IPS-11a (cell line): Measurements from ENCODE around the gene SLC17A1.
"Not testable (repeated sequence)": the region's sequence is repeated elsewhere in the genome, so short reads cannot be mapped to it uniquely, and the experiment has no call there.

Experiments
- H3K4me3 ChIP-seq: one replicate; pipeline ENCODE4 v1.5.1; 2013; ENCODE audit warnings: low read depth, low read length, control low read depth

SLC17A1 gene

DNA sequence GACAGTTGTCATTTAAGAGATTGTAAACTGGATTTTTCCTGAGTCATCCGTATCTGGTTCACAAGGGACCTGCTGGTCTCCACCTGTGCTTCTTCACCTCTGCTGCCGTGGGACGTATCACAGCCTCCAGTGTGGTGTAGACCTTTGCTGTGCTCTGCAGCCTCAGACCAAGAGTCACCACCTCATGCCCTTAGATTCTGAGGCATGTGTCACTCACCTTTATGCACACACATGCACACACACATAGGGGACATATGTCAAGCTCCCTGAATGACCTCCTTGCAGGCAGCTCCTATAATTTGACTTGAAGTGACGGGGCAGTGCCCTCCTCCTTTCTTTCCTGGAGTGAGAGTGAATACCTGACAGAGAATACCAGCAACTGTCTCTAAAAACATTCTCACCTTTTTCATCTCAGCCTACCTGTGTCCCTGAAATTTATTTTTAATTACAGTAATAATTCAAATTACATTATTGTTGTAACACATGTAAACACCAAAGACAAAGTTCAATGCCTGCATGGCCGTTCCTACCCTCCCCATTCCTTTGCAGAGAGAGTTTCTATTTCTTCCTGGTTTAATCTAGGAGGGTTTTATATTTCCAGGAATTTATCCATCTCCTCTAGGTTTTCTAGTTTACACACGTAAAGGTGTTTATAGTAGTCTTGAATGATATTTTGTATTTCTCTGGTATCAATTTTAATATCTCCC, 73.8 kb downstream of the SLC17A1 start:
- H3K4me3 ChIP-seq = no peak overlapping the region

DNA sequence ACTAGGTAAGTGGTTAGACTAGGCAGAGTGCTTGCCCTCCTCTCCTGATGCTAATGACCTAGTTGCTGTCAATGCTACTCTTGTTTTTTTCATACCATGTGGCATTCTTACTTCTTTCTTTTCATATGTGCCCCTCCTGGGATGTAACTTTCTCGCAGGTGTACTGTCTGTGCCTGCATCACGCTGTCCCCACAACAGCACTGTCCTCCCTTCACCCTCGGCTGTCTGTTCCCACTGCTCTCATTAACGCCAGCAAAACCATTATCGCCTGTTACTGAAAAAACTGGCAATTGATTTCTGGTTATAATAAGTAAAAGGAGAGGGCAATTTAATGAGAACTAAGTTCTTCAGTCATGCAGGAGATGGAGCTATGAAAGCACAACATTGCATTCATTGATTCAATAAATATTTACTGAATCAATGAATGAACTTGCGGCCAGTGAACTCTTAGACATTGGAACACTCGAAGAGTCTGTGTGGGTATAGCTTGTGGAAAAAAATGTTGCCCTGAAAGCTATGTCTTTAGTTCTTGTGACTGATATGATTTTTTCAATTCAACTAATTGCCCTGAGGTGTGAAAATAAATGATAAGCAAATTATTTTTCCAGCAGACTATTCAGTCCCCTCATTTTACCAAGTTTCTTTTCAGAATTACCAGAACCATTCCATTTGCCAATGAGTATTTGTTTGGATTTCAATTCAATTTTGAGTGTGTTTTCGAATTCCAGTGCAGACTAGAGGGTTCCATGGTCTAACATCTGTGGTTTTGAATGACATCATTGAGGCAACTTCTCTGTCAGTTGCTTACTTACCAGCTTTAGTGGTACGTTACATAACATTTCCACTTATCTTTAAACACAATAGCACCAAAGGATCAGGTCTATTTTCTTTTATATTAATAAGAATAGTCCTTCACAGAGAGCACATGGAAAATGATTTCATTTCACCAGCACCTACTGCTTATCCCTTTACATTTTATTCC, 75.2 kb downstream of the SLC17A1 start:
- no peak overlapping the region for H3K4me3 ChIP-seq

GRCh38 chr6:25755483-25755882, 76.4 kb downstream of the SLC17A1 start:
- no peak overlapping the region for H3K4me3 ChIP-seq

DNA sequence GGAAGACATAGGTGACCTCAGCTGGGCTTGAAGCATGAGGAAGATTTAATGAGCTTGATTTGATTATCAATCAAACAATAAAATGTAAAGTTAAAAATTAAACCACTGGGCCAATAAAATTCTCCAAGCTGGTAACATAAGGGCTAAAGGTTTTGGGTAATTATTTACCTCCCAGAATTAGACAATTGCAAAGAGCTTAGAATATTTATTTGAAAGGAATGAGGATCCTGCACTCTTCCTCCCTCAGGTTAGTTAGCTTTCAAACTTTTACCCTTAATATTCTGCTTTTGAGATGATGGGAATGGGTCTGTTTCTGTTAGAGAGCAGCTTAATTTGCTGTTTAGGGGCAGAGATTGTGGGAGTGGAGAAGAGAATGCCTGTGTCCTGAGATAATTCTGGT, 77.3 kb downstream of the SLC17A1 start, which contains the start of gene SLC17A4:
Gene SLC17A4 (plus strand): TSS at position 208 of the 400 bp plus-strand sequence. CDS start 7,221 bp downstream, outside the sequence.
- H3K4me3 ChIP-seq = no peak within 1 kb of the TSS

GRCh38 chr6:25753079-25753478, 78.8 kb downstream of the SLC17A1 start:
- H3K4me3 ChIP-seq = no peak overlapping the region

GRCh38 chr6:25750906-25751305, 80.9 kb downstream of the SLC17A1 start:
- H3K4me3 ChIP-seq = no peak overlapping the region

DNA sequence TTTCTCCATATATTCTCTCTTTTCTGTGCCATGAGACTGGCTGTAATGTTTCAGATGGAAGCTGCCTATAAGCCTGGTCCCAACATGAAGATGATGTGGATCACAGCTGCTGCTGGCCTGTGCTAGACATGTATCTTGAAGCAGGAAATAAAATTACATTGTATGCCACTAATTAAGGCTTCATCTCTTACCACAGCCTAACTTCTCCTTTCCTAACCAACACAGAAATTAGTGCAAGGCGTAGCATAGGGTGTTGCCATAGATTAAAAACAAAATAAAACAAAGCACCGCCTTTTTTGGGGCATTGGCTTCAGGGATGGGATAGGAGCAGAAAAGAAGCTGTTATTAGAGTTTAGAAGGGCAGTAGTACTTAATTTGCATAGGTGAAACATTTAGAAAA, 82.0 kb downstream of the SLC17A1 start:
- H3K4me3 ChIP-seq = no peak overlapping the region

DNA sequence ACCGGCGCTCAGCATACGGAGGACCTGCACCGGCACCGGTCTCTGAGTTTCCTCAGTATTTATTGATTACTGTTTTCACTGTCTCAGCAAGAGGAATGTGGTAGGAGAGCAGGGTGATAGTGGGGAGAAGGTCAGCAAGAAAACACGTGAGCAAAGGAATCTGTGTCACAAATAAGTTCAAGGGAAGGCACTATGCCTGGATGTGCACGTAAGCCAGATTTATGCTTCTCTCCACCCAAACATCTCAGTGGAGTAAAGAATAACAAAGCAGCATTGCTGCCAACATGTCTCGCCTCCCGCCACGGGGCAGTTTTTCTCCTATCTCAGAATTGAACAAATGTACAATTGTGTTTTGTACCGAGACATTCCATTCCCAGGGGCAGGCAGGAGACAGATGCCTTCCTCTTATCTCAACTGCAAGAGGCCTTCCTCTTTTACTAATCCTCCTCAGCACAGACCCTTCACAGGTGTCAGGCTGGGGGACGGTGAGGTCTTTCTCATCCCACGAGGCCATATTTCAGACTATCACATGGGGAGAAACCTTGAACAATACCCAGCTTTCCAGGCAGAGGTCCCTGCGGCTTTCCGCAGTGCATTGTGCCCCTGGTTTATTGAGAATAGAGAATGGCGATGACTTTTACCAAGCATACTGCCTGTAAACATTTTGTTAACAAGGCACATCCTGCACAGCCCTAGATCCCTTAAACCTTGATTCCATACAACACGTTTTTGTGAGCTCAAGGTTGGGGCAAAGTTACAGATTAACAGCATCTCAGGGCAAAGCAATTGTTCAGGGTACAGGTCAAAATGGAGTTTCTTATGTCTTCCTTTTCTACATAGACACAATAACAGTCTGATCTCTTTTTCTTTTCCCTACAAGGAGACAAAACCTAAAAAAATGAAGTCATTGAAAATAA, 83.0 kb downstream of the SLC17A1 start:
- H3K4me3 ChIP-seq = not testable (repeated sequence)

DNA sequence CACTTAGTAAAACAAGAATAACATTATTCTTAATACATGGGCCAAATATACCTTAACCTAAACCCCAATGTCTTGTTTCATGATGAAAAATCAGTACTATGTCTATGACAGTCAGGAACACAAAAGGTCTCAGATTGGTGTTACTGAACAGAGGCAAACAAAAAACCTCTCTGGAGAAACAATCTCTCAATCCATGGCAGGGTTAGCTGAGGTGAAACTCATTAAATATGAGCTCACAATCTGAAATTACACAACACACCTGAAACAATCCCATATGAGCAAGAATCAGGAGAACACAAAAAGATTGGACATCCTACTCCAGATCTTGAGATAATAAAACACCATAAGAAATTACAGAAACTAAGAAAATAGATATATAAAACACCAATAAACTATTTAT, 83.8 kb downstream of the SLC17A1 start:
- H3K4me3 ChIP-seq = no peak overlapping the region

- H3K4me3 ChIP-seq = no peak overlapping the region
Observed at GRCh38 chr6:25747477-25747876, 84.4 kb downstream of the SLC17A1 start.

- H3K4me3 ChIP-seq = no peak overlapping the region
Observed at GRCh38 chr6:25746968-25747367, 84.9 kb downstream of the SLC17A1 start.

- H3K4me3 ChIP-seq = no peak overlapping the region
Observed at GRCh38 chr6:25745836-25746235, 86.0 kb downstream of the SLC17A1 start.

GRCh38 chr6:25743868-25744267, 88.0 kb downstream of the SLC17A1 start:
- H3K4me3 ChIP-seq = no peak overlapping the region

GRCh38 chr6:25735261-25735660, 96.6 kb downstream of the SLC17A1 start:
- H3K4me3 ChIP-seq = no peak overlapping the region
